ENCODE results near the gene RIIAD1. TPM values are rescaled to one million over a fixed set of nuclear protein-coding genes. Genes with fewer than 3 reads are reported as not detected.

Gene RIIAD1
- total and polyA plus RNA-seq, 8 donors: 0.39 to 4.0 (median 1.7) TPM; not detected in 1

GRCh38 chr1:151693057-151693651 is 28.2 kb upstream of the RIIAD1 start:
- TF ChIP-seq CTCF (IDR thresholded peaks at IDR 0.05): peak in 1 of 2 donors; percentile 32
- Histone ChIP-seq H3K4me1 (peaks cover 0 to 12% of the 10 kb centered on the region in 2 donors), H3K9me3 (no peaks in the 10 kb centered on the region), H3K27ac (no peak overlapping the region), H3K36me3 (peaks cover 0 to 69% of the 10 kb centered on the region in 2 donors), H3K4me3 (no peak overlapping the region), H3K27me3 (no peaks in the 10 kb centered on the region)
- ATAC-seq: peak; percentile 56
- intact Hi-C loops (cut with DNase I): no loop called here
- peak in 2 of 4 donors; percentile 19 to 39 for DNase-seq

- intact Hi-C loops (cut with DNase I): no loop called here
- Histone ChIP-seq H3K4me1 (no peaks in the 10 kb centered on the region), H3K27me3 (no peaks in the 10 kb centered on the region), H3K9me3 (no peaks in the 10 kb centered on the region), H3K4me3 (no peak overlapping the region), H3K36me3 (peaks cover 0 to 55% of the 10 kb centered on the region in 2 donors), H3K27ac (no peak overlapping the region)
- DNase-seq (no peak), ATAC-seq (no peak)
- no peak for TF ChIP-seq CTCF (IDR thresholded peaks at IDR 0.05)
These were observed 19.8 kb upstream of the RIIAD1 start for GRCh38 chr1:151701515-151701914.

GRCh38 chr1:151702936-151703335 is 18.4 kb upstream of the RIIAD1 start:
- Histone ChIP-seq H3K27ac (no peak overlapping the region), H3K9me3 (no peaks in the 10 kb centered on the region), H3K27me3 (no peaks in the 10 kb centered on the region), H3K4me3 (no peak overlapping the region), H3K4me1 (no peaks in the 10 kb centered on the region), H3K36me3 (peaks cover 0 to 41% of the 10 kb centered on the region in 2 donors)
- intact Hi-C loops (cut with DNase I): no loop called here
- ATAC-seq (no peak), DNase-seq (no peak)
- TF ChIP-seq CTCF (IDR thresholded peaks at IDR 0.05): no peak

GRCh38 chr1:151703813-151704212 is 17.5 kb upstream of the RIIAD1 start:
- Histone ChIP-seq H3K36me3 (peaks cover 0 to 32% of the 10 kb centered on the region in 2 donors), H3K9me3 (no peaks in the 10 kb centered on the region), H3K4me1 (no peaks in the 10 kb centered on the region), H3K27ac (no peak overlapping the region), H3K4me3 (no peak overlapping the region), H3K27me3 (no peaks in the 10 kb centered on the region)
- no peak for TF ChIP-seq CTCF (IDR thresholded peaks at IDR 0.05)
- DNase-seq (no peak), ATAC-seq (no peak)
- intact Hi-C loops (cut with DNase I): no loop called here

- Histone ChIP-seq H3K4me3 (no peak overlapping the region), H3K36me3 (peaks cover 0 to 28% of the 10 kb centered on the region in 2 donors), H3K27ac (no peak overlapping the region), H3K27me3 (no peaks in the 10 kb centered on the region), H3K4me1 (no peaks in the 10 kb centered on the region), H3K9me3 (no peaks in the 10 kb centered on the region)
- DNase-seq: no peak
- intact Hi-C loops (cut with DNase I): no loop called here
- ATAC-seq: no peak
- TF ChIP-seq CTCF (IDR thresholded peaks at IDR 0.05): no peak
These were observed 17.1 kb upstream of the RIIAD1 start for GRCh38 chr1:151704246-151704645.
